HFFc6 (cell line): ENCODE results near the gene GALNT2. TPM values are rescaled to one million over a fixed set of nuclear protein-coding genes. Genes with fewer than 3 reads are reported as not detected.

Experiments used
- DNase-seq: peaks from one replicate; pipeline ENCODE4 v3.0.0-alpha.2; 2018
- H3K27ac Mint-ChIP-seq: 2 replicates; pipeline ENCODE4 v1.8.0; 2020; ENCODE audit warnings: mild to moderate bottlenecking, mixed read lengths
- H3K27me3 Mint-ChIP-seq: 2 replicates; pipeline ENCODE4 v1.8.0; 2021; ENCODE audit warnings: mild to moderate bottlenecking, moderate library complexity, mixed read lengths; ENCODE audit not compliant: insufficient read depth
- H3K36me3 Mint-ChIP-seq: 2 replicates; pipeline ENCODE4 v1.8.0; 2021; ENCODE audit warnings: low read depth, mixed read lengths
- H3K4me1 Mint-ChIP-seq: 2 replicates; pipeline ENCODE4 v1.8.0; 2020; ENCODE audit warnings: low read depth, mixed read lengths
- H3K4me3 Mint-ChIP-seq: 2 replicates; pipeline ENCODE4 v1.8.0; 2020; ENCODE audit warnings: mild to moderate bottlenecking, moderate library complexity, mixed read lengths
- H3K9me3 Mint-ChIP-seq: 2 replicates; pipeline ENCODE4 v1.8.0; 2020; ENCODE audit warnings: mild to moderate bottlenecking, mixed read lengths
- total RNA-seq, 6 experiments: library from RNA; stranded (reverse); fragmentation: NEBNext Ultra II Directional; extraction: Animal tissue kit (Norgen Biotek cat#: 25700); gene quantifications; 2 replicates in 1 of 6; 3 replicates in 5 of 6; pipeline ENCODE4 v1.2.3, GENCODE V29; 2021
- TF ChIP-seq, protein P1 (sequence below): fragments of 200-600 bp; sonication (generic); IDR thresholded peaks from 2 replicates; pipeline ENCODE4 v1.5.0; 2021; ENCODE audit warnings: antibody characterized with exemption, mild to moderate bottlenecking

The GALNT2 gene
- total RNA-seq, 6 experiments from 2014 or later: 174 to 194 (median 181) TPM

- Mint-ChIP-seq H3K27ac (peak overlapping the region; percentile 18), H3K9me3 (no peaks in the 10 kb centered on the region; the same call in 1 of the 2 replicates), H3K36me3 (peaks cover 43% of the 10 kb centered on the region), H3K4me3 (no peak overlapping the region), H3K27me3 (no peaks in the 10 kb centered on the region; the same call in 1 of the 2 replicates), H3K4me1 (peaks cover 23% of the 10 kb centered on the region)
- TF ChIP-seq, protein P1, sequence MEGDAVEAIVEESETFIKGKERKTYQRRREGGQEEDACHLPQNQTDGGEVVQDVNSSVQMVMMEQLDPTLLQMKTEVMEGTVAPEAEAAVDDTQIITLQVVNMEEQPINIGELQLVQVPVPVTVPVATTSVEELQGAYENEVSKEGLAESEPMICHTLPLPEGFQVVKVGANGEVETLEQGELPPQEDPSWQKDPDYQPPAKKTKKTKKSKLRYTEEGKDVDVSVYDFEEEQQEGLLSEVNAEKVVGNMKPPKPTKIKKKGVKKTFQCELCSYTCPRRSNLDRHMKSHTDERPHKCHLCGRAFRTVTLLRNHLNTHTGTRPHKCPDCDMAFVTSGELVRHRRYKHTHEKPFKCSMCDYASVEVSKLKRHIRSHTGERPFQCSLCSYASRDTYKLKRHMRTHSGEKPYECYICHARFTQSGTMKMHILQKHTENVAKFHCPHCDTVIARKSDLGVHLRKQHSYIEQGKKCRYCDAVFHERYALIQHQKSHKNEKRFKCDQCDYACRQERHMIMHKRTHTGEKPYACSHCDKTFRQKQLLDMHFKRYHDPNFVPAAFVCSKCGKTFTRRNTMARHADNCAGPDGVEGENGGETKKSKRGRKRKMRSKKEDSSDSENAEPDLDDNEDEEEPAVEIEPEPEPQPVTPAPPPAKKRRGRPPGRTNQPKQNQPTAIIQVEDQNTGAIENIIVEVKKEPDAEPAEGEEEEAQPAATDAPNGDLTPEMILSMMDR: no peak
- DNase-seq: no peak
These were observed 176.1 kb downstream of the GALNT2 start for GRCh38 chr1:230243146-230243545.

GRCh38 chr1:230243583-230244353, 176.7 kb downstream of the GALNT2 start:
- DNase-seq: peak; percentile 50
- no peaks in the 10 kb centered on the region; the same call in 1 of the 2 replicates for H3K27me3 Mint-ChIP-seq

DNA sequence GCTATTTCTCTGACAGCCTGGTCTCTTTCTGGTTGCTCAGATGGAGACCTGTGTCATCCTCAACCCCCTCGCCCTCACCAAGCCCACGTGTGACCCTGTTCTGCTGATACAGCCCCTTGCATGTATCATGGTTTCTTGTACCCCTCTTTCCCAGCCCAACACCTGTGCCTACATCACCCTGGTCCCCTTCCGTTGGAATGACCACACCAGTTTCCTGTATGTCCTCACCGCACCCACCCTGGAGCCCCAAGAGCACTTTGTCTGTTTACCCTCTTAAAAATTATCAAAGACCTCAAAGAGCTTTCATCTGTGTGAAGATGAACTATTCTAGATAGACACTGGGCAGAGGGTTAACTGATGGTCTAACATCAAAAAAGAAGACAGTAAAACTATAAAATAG, 179.5 kb downstream of the GALNT2 start:
- TF ChIP-seq, protein P1: no peak
- Mint-ChIP-seq H3K9me3 (no peaks in the 10 kb centered on the region), H3K36me3 (peaks cover 30% of the 10 kb centered on the region), H3K4me3 (no peak overlapping the region), H3K27ac (no peak overlapping the region), H3K4me1 (peaks cover 16% of the 10 kb centered on the region), H3K27me3 (peaks cover 3% of the 10 kb centered on the region)
- no peak for DNase-seq

More at GRCh38 chr1:230243583-230244353, 176.7 kb downstream of the GALNT2 start:
- Mint-ChIP-seq H3K36me3 (peaks cover 43% of the 10 kb centered on the region), H3K4me3 (no peak overlapping the region), H3K9me3 (no peaks in the 10 kb centered on the region; the same call in 1 of the 2 replicates), H3K27ac (peak overlapping the region; percentile 18), H3K4me1 (peaks cover 23% of the 10 kb centered on the region)
- TF ChIP-seq, protein P1: no peak

- Mint-ChIP-seq H3K27ac (no peak overlapping the region), H3K27me3 (peaks cover 3% of the 10 kb centered on the region), H3K9me3 (no peaks in the 10 kb centered on the region), H3K4me3 (no peak overlapping the region), H3K4me1 (peaks cover 12% of the 10 kb centered on the region), H3K36me3 (peaks cover 26% of the 10 kb centered on the region; the same call in 1 of the 2 replicates)
- TF ChIP-seq, protein P1: no peak
- no peak for DNase-seq
These were observed 181.2 kb downstream of the GALNT2 start for GRCh38 chr1:230248016-230248888.

- H3K4me3 Mint-ChIP-seq: no peak overlapping the region
- H3K27me3 Mint-ChIP-seq: peaks cover 3% of the 10 kb centered on the region
- peaks cover 31% of the 10 kb centered on the region for H3K36me3 Mint-ChIP-seq
- H3K4me1 Mint-ChIP-seq: peaks cover 6% of the 10 kb centered on the region
- H3K27ac Mint-ChIP-seq: no peak overlapping the region
- H3K9me3 Mint-ChIP-seq: no peaks in the 10 kb centered on the region
- TF ChIP-seq, protein P1: no peak
- no peak for DNase-seq
These were observed 181.8 kb downstream of the GALNT2 start for GRCh38 chr1:230248889-230249270.
